Activated B cell treated with CpG ODN at 0.5 μM for 24 hours (primary cell): ENCODE data around the gene NPAS3. TPM values are rescaled to one million over a fixed set of nuclear protein-coding genes. Genes with fewer than 3 reads are reported as not detected.

Experiments used
- ATAC-seq: fragments of 200-7000 bp; cut with Tn5 transposase; one replicate; pipeline ENCODE4 v1.10.0; 2021; ENCODE audit warnings: low read depth, mild to moderate bottlenecking, moderate library complexity
- CTCF ChIA-PET: fragments of 350-600 bp; sonication (Branson Sonifier 250); formaldehyde crosslinking; loops from one replicate; lab custom pipeline; 2021; ENCODE audit warnings: antibody characterized with exemption; lab: Charles Lee
- POLR2A ChIA-PET: fragments of 350-600 bp; sonication (Branson Sonifier 250); formaldehyde crosslinking; loops from one replicate; lab custom pipeline; 2021; ENCODE audit warnings: antibody characterized with exemption; lab: Charles Lee
- DNase-seq: peaks from one replicate; pipeline ENCODE4 v3.0.0; 2022
- H3K27ac Mint-ChIP-seq: one replicate; pipeline ENCODE4 v1.8.0; 2020; ENCODE audit warnings: mixed read lengths
- H3K27me3 Mint-ChIP-seq: one replicate; pipeline ENCODE4 v1.8.0; 2021; ENCODE audit warnings: mixed read lengths
- H3K36me3 Mint-ChIP-seq: one replicate; pipeline ENCODE4 v1.8.0; 2021; ENCODE audit warnings: low read depth, mixed read lengths
- H3K4me1 Mint-ChIP-seq: one replicate; pipeline ENCODE4 v1.8.0; 2021; ENCODE audit warnings: mixed read lengths
- H3K4me3 Mint-ChIP-seq: one replicate; pipeline ENCODE4 v1.8.0; 2020; ENCODE audit warnings: mild to moderate bottlenecking, mixed read lengths
- H3K9me3 Mint-ChIP-seq: one replicate; pipeline ENCODE4 v1.8.0; 2020; ENCODE audit warnings: mixed read lengths
- CTCF ChIP-seq: fragments of 200-600 bp; IDR thresholded peaks from one replicate; pipeline ENCODE4 v1.8.0; 2022; ENCODE audit warnings: antibody characterized with exemption, mild to moderate bottlenecking
- intact Hi-C: fragments of 100-400 bp; cut with micrococcal nuclease; formaldehyde crosslinking; loops from one replicate; pipeline ENCODE4 v1.15.1; 2024
- total RNA-seq: library from RNA; stranded (reverse); gene quantifications from 2 replicates; pipeline ENCODE4 v1.2.3, GENCODE V29; 2022

Gene NPAS3
- total RNA-seq, 1 donor from 2014 or later, result not detected

- intact Hi-C loops, result no loop called here
- H3K4me1 Mint-ChIP-seq, result no peaks in the 10 kb centered on the region
- POLR2A ChIA-PET, result no interaction called here
- DNase-seq (no peak), ATAC-seq (no peak)
- no peak for TF ChIP-seq CTCF
- no peaks in the 10 kb centered on the region for H3K36me3 Mint-ChIP-seq
- CTCF ChIA-PET, result no interaction called here
- H3K9me3 Mint-ChIP-seq, result no peaks in the 10 kb centered on the region
- H3K27ac Mint-ChIP-seq, result no peak overlapping the region
- no peak overlapping the region for H3K4me3 Mint-ChIP-seq
- no peaks in the 10 kb centered on the region for H3K27me3 Mint-ChIP-seq
Observed at GRCh38 chr14:32905013-32905412, 33.7 kb upstream of the NPAS3 start.

- POLR2A ChIA-PET, result no interaction called here
- DNase-seq (no peak), ATAC-seq (no peak)
- Mint-ChIP-seq H3K4me1 (no peaks in the 10 kb centered on the region), H3K36me3 (no peaks in the 10 kb centered on the region), H3K9me3 (no peaks in the 10 kb centered on the region), H3K27ac (no peak overlapping the region), H3K4me3 (no peak overlapping the region), H3K27me3 (no peaks in the 10 kb centered on the region)
- CTCF ChIA-PET, result no interaction called here
- no peak for TF ChIP-seq CTCF
- intact Hi-C loops, result no loop called here
Observed at GRCh38 chr14:32906672-32907071, 32.0 kb upstream of the NPAS3 start.

GRCh38 chr14:32908196-32909084 lies 30.2 kb upstream of the NPAS3 start:
- intact Hi-C loops, result no loop called here
- ChIA-PET CTCF (no interaction called here), POLR2A (no interaction called here)
- H3K36me3 Mint-ChIP-seq, result no peaks in the 10 kb centered on the region
- H3K4me3 Mint-ChIP-seq, result no peak overlapping the region
- no peaks in the 10 kb centered on the region for H3K4me1 Mint-ChIP-seq
- H3K9me3 Mint-ChIP-seq, result no peaks in the 10 kb centered on the region
- ATAC-seq (no peak), DNase-seq (no peak)
- no peak for TF ChIP-seq CTCF
- H3K27ac Mint-ChIP-seq, result no peak overlapping the region
- H3K27me3 Mint-ChIP-seq, result no peaks in the 10 kb centered on the region

GRCh38 chr14:32913725-32914124 lies 25.0 kb upstream of the NPAS3 start:
- no peaks in the 10 kb centered on the region for H3K36me3 Mint-ChIP-seq
- no peaks in the 10 kb centered on the region for H3K9me3 Mint-ChIP-seq
- no peak overlapping the region for H3K4me3 Mint-ChIP-seq
- H3K4me1 Mint-ChIP-seq, result no peaks in the 10 kb centered on the region
- no peak for DNase-seq
- ATAC-seq, result no peak
- no peak for TF ChIP-seq CTCF
- CTCF ChIA-PET, result no interaction called here
- intact Hi-C loops, result no loop called here
- no peaks in the 10 kb centered on the region for H3K27me3 Mint-ChIP-seq
- POLR2A ChIA-PET, result interaction anchor here (0.5 kb wide), 1 partner anchor 1287 kb away, joined by 3 read pairs; no protein-coding TSS in a partner anchor
- H3K27ac Mint-ChIP-seq, result no peak overlapping the region

GRCh38 chr14:32914391-32914790 lies 24.3 kb upstream of the NPAS3 start:
- ATAC-seq (no peak), DNase-seq (no peak)
- no peak overlapping the region for H3K4me3 Mint-ChIP-seq
- no peak for TF ChIP-seq CTCF
- H3K36me3 Mint-ChIP-seq, result no peaks in the 10 kb centered on the region
- ChIA-PET POLR2A (no interaction called here), CTCF (no interaction called here)
- intact Hi-C loops, result no loop called here
- no peak overlapping the region for H3K27ac Mint-ChIP-seq
- H3K27me3 Mint-ChIP-seq, result no peaks in the 10 kb centered on the region
- no peaks in the 10 kb centered on the region for H3K4me1 Mint-ChIP-seq
- H3K9me3 Mint-ChIP-seq, result no peaks in the 10 kb centered on the region
